Psoas muscle (tissue), 8 donors: ENCODE measurements around the gene ACSL6. TPM values are rescaled to one million over a fixed set of nuclear protein-coding genes. Genes with fewer than 3 reads are reported as not detected.

Source experiments
- ATAC-seq, 4 donors: fragments of 200-7000 bp; cut with Tn5 transposase; one replicate each; pipeline ENCODE4 v1.9.1; 2020; ENCODE audit warnings: moderate library complexity in 3 of 4, mild to moderate bottlenecking in 2 of 4
- DNase-seq, 2 donors: peaks; one replicate each; pipeline ENCODE4 v3.0.0-alpha.2; 2020
- H3K27ac ChIP-seq: fragments of 200-600 bp; one replicate; pipeline ENCODE4 v1.8.0; 2022
- H3K27me3 ChIP-seq, 3 donors: fragments of 200-600 bp in 1 of 3; one replicate each; pipeline versions ENCODE4 v1.6.1 to v1.8.0; 2013 to 2022; ENCODE audit warnings: low read length in 2 of 3, mild to moderate bottlenecking in 2 of 3, moderate library complexity in 1 of 3; ENCODE audit not compliant: insufficient read depth in 3 of 3
- H3K36me3 ChIP-seq, 2 donors: fragments of 200-600 bp in 1 of 2; one replicate each; pipeline versions ENCODE4 v1.6.1 to v1.8.0; 2013 to 2022; ENCODE audit warnings: low read depth in 1 of 2, mild to moderate bottlenecking in 1 of 2, moderate library complexity in 1 of 2; ENCODE audit not compliant: insufficient read depth in 1 of 2
- H3K4me1 ChIP-seq: fragments of 200-600 bp; one replicate; pipeline ENCODE4 v1.8.0; 2022
- H3K4me3 ChIP-seq: fragments of 200-600 bp; one replicate; pipeline ENCODE4 v1.8.0; 2022; ENCODE audit warnings: mild to moderate bottlenecking
- H3K9me3 ChIP-seq: fragments of 200-600 bp; one replicate; pipeline ENCODE4 v1.8.0; 2022
- WGBS, 3 donors: extraction: QIAGEN DNeasy Blood & Tissue Kit; methylation state at CpG; one replicate each; pipeline versions ENCODE4 v1.1.6 to v1.1.7; 2013; 5-methylcytosine and 5-hydroxymethylcytosine counted together
- intact Hi-C, 2 donors: fragments of 100-400 bp; cut with DNase I; formaldehyde crosslinking; loops; one replicate each; pipeline versions ENCODE4 v1.11.0 to v1.14.2; 2022
- polyA plus RNA-seq, 3 donors: library from polyadenylated mRNA; stranded (reverse); fragments of 200-250 nt; gene quantifications; one replicate each; pipeline ENCODE4 v1.2.3, GENCODE V29; 2013
- total RNA-seq, 4 donors: library from RNA; stranded (reverse); fragmentation: NEBNext Ultra II Directional in 2 of 4; extraction: Animal tissue kit (Norgen Biotek cat#: 25700) in 2 of 4; gene quantifications; one replicate each; pipeline versions ENCODE4 v1.2.1 to v1.2.4, GENCODE V29; 2021 to 2023
- TF ChIP-seq, protein P1 (sequence below): fragments of 200-600 bp; IDR thresholded peaks from one replicate; pipeline ENCODE4 v1.8.0; 2022; ENCODE audit warnings: antibody characterized with exemption
- donor health status: healthy with polysubstance abuse.
- donor health status: DM: no; HTN: no; CAD: no; lungs with moderate emphysema.
- donor health status: Bipolar disorder and iron deficiency.
- donor health status: healthy.
- donor health status: DM: yes; HTN: yes; CAD: no.
- donor health status: DM: no; HTN: no; CAD: no.
- donor health status: DM: no; HTN: no; CAD: no.
- donor health status: DM: yes; HTN: yes; CAD: no.

The ACSL6 gene
- total and polyA plus RNA-seq, 7 donors = 0.12 to 2.2 (median 0.52) TPM

GRCh38 chr5:131991593-131992324 lies 19.7 kb downstream of the ACSL6 start:
- no peak for ATAC-seq
- H3K27ac ChIP-seq = no peak overlapping the region
- H3K4me3 ChIP-seq = no peak overlapping the region
- intact Hi-C loops = no loop called here
- no peaks in the 10 kb centered on the region for H3K36me3 ChIP-seq
- peak in 1 of 2 donors; percentile 31 for DNase-seq
- 54 to 71% (median 64%) methylated on average over 10 of the region's 10 CpGs for WGBS, 3 donors
- H3K4me1 ChIP-seq = no peaks in the 10 kb centered on the region
- TF ChIP-seq, protein P1, sequence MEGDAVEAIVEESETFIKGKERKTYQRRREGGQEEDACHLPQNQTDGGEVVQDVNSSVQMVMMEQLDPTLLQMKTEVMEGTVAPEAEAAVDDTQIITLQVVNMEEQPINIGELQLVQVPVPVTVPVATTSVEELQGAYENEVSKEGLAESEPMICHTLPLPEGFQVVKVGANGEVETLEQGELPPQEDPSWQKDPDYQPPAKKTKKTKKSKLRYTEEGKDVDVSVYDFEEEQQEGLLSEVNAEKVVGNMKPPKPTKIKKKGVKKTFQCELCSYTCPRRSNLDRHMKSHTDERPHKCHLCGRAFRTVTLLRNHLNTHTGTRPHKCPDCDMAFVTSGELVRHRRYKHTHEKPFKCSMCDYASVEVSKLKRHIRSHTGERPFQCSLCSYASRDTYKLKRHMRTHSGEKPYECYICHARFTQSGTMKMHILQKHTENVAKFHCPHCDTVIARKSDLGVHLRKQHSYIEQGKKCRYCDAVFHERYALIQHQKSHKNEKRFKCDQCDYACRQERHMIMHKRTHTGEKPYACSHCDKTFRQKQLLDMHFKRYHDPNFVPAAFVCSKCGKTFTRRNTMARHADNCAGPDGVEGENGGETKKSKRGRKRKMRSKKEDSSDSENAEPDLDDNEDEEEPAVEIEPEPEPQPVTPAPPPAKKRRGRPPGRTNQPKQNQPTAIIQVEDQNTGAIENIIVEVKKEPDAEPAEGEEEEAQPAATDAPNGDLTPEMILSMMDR = no peak
- H3K9me3 ChIP-seq = no peaks in the 10 kb centered on the region
- H3K27me3 ChIP-seq = no peaks in the 10 kb centered on the region

DNA sequence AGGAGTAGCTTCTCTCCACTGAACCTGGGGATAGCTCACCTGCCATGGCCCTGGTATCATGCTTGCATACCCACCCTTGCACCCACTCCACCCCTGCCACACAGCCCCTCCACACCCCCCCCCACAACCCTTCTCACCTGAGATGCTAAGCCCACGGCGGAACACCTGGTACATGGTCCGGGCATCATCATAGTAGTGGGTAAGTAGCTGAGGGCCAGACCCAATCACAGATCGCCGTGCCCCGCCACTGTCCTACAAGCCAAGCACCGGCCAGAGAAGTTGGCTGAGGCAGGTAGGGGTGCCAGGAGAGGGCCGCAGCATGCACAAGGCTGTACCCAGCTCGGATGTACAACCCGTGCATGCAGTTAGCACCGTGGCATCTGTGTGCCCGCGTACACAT lies 20.7 kb downstream of the ACSL6 start:
- Histone ChIP-seq H3K27ac (no peak overlapping the region), H3K9me3 (no peaks in the 10 kb centered on the region), H3K4me3 (no peak overlapping the region), H3K4me1 (no peaks in the 10 kb centered on the region), H3K36me3 (no peaks in the 10 kb centered on the region), H3K27me3 (no peaks in the 10 kb centered on the region)
- DNase-seq (peak in 1 of 2 donors; percentile 38), ATAC-seq (no peak)
- 95 to 96% (median 95%) methylated on average over 13 of the region's 13 CpGs for WGBS, 3 donors
- intact Hi-C loops = no loop called here
- TF ChIP-seq, protein P1 = no peak

DNA sequence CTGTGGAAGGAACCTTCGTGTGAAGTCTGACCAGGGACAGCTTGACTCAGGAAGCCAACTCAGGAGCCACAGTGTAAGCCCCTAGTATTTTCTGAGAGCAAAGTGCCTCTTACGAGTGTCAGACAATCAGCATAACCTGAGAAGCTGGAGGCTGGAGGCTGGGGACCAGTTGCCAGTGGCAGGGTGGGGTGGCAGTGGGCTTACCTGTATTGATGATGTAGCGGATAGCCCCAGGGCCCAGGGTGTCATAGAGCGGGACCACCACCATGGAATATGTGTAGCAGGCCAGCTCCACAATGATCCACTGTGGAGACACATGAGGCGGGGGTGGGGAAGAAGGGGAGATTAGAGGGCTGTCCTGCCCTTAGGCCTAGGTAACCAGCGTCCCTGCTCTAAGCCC lies 22.9 kb downstream of the ACSL6 start:
- no peak for ATAC-seq
- no peak overlapping the region for H3K27ac ChIP-seq
- TF ChIP-seq, protein P1 = no peak
- intact Hi-C loops = no loop called here
- 92 to 97% (median 93%) methylated on average over 6 of the region's 6 CpGs for WGBS, 3 donors
- H3K9me3 ChIP-seq = no peaks in the 10 kb centered on the region
- no peaks in the 10 kb centered on the region for H3K27me3 ChIP-seq
- DNase-seq = no peak
- no peaks in the 10 kb centered on the region for H3K4me1 ChIP-seq
- no peaks in the 10 kb centered on the region for H3K36me3 ChIP-seq
- no peak overlapping the region for H3K4me3 ChIP-seq

DNA sequence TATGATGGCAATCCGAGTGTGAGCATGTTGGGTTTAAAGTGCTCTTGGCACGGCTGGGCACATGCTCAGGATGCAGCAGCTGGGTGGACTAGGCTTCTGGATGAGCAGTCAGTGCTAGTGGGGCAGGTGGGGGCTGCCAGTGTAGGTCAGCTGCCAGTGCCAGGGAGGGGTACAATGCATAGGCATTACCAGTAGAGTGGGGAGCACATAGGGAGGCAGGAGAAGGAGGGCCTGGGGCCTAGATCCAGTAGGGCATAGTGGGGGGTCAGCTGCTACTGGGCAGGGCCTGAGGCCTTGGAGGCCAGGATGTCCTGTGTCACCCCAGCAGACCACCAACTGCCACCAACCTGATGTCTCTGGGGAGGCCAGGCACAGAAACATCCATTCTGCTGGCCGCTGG lies 24.2 kb downstream of the ACSL6 start:
- ATAC-seq = no peak
- WGBS, 3 donors = 72 to 92% (median 76%) methylated on average over 3 of the region's 3 CpGs
- Histone ChIP-seq H3K36me3 (no peaks in the 10 kb centered on the region), H3K9me3 (no peaks in the 10 kb centered on the region), H3K4me3 (no peak overlapping the region), H3K27ac (no peak overlapping the region), H3K27me3 (no peaks in the 10 kb centered on the region), H3K4me1 (no peaks in the 10 kb centered on the region)
- TF ChIP-seq, protein P1 = no peak
- no peak for DNase-seq
- intact Hi-C loops = no loop called here
